Hematopoietic multipotent progenitor cell treated with erythropoietin and hydrocortisone succinate and interleukin-3 and kit ligand, for 4 days (in vitro differentiated cells): Measurements from ENCODE around the gene BTBD9.

Experiments used
- DNase-seq: peaks from one replicate; pipeline ENCODE4 v3.0.0-alpha.2; 2015

BTBD9 gene

DNA sequence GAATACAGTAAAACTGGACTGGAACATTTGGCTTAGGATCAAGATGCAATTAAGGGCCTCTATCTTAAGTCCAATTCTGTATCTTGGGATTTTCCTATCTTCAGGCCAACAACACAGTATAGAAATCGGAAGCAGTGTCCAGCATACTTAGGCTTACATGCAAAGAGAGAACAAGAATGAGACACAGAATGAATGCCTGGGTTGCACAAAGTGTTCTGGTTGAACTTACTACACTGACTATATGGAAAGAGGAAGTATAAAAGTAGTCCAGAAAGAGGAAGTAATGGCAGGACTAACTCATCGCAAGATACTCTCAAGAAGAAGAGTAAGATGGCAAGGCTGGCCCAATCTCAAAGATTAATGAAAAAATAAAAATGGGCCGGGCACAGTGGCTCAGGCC is 87.6 kb downstream of the BTBD9 start:
- DNase-seq = peak; percentile 88

DNA sequence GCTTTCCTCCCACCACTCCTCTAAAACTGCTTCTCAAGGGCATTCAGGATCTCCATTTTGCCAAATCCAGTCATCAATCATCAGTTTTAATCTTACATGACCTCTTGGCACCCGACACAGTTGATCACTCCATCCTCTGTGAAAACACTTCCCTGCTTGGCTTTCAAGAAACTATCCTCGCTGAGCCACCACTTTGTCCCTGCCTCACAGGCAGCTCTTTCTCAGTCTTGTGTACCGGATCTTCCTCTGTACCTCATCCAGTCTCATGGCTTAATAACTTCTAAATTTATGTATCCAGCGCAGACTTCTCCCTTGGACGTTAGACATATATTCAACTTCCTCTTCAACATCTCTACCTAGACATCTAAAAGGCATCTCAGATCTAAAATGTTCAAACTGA is 89.9 kb downstream of the BTBD9 start:
- no peak for DNase-seq

DNA sequence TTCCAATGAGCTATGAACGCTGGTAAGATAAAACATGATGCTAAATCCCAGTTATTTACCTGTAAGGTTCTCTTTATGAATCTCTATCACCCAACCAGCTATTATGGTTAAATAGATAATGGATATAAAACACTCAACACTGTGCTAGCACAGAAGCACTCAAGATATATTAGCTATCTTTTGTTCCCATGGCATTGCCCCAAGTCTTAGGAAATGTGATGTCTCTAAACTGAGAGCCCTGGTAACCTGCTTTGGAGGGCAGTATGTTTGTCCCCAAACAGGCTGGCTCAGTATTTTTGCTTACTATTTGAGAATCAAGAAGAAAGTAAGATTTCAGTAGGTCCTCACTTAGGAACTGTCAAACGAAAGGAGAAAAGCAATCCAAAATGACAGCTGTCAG is 90.5 kb downstream of the BTBD9 start:
- DNase-seq = no peak

DNA sequence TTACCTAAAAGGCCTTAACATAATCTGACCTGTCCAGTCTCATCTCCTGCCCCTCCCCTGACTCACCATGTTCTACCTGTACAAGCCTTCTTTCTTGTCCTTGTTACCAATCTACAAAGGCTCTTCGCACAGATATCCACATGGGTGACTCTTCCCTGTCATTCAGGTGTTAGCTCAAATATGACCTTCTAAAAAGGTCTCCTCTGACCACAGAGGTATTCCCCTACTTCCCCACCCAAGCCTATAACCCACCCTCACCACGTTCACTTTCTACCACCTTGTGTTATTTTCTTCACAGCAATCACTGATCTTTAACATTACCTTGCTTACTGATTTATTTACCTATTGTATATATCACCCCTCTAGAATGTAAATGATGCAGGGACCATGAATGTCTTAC is 96.7 kb downstream of the BTBD9 start:
- no peak for DNase-seq

DNA sequence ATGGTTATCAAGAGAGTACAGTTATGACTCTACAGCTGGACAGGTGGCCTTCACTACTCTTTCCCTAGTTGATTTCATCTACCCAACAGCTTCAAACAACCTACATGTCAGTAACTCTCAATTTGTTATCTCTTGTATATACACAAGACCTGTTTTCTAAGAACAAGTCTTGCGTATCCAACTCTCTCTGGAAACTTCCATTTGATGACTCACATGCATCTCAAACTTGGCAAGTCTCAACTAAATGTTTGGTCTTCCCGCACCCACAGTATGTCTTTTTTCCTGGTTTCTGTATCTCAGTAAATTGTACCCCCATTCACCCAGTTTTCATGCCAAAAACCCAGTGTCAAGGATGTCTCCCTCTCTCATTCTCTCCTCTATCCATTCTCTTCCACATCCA is 97.7 kb downstream of the BTBD9 start:
- DNase-seq = no peak

DNA sequence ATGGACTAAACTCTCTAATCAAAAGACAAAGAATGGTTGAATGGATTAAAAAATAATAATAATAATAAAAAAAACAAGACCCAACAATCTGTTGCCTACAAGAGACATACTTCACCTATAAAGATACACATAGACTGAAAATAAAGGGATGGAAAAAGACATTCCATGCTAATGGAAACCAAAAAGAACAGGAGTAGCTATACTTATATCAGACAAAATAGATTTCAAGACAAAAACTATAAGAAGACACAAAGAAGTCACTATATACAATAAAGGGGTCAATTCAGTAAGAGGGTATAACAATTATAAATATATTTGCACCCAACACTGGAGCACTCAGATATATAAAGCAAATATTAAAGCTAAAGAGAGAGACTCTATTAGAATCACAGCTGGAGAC is 106.7 kb downstream of the BTBD9 start:
- DNase-seq = no peak

DNA sequence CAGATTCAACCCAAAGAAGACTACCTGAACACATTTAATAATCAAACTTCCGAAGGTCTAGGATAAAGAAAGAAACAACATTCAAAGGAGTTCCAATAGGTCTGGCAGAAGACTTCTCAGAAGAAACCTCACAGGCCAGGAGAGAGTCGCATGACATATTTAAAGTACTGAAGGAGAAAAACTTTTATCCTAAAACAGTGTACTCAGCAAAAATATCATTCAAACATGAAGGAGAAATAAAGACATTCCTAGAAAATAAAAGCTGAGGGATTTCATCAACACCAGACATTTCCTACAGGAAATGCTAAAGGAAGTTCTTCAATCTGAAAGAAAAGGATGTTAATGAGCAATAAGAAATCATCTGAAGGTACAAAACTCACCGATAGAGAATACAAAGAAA is 108.6 kb downstream of the BTBD9 start:
- no peak for DNase-seq

DNA sequence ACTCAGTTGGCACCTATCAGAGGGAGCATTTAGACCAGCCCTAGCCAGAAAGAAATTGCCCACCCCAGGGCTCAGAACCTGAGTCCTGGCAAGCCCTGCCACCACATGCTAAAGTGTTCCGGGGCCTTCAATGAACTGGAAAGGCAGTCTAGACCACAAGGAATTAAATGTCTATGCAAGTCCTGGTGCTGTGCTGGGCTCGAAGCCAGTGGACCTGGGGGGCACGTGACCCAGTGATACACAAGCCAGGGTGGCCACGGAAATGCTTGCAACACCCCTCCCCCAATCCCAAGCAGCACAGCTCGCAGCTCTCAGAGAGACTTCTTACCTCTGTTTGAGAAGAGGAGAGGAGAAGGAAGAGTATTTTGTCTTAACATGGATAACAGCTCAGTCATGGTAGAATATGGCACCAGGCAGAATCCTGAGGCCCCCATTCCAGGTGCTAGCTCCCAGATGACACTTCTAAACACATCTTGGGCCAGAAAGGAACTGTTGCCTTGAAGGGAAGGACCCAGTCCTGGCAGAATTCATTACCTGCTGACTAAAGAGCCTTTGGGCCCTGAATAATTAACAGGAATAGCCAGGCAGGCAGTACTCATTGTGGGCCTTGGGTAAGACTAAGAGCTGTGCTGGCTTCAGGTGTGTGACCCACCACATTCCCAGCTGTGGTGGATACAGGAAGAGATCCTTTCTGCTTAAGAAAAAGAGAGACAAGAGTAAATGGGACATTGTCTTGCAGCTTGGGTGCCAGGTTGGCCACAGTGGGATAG is 111.3 kb downstream of the BTBD9 start:
- no peak for DNase-seq

DNA sequence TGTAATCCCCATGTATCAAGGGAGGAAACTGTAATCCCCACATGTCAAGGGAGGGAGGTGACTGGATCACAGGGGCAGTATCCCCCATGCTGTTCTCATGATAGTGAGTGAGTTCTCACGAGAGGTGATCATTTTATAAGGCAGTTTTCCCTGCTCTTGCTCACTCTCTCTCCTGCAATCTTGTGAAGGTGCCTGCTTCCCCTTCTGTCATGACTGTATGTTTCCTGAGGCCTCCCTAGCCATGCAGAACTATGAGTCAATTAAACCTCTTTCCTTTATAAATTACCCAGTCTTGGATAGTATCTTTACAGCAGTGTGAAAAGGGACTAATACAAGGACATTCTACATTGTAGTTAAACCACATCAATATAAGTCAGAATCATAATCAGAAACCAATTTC is 112.4 kb downstream of the BTBD9 start:
- no peak for DNase-seq

DNA sequence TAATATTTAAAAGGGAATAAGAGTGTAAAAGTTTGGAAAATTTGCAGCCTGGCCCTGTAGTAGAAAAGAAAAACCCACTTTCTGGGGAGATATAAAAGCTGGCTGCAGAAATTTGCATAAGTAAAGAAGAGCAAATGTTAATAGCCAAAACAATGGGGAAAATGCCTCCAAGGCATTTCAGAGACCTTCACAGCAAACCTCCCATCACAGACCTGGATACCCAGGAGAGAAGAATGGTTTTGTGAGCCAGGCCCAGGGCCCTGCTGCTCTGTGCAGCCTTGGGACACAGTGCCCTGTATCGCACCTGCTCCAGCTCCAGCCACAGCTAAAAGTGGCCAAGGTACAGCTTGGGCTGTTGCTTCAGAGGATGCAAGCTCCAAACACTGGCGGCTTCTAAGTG is 113.8 kb downstream of the BTBD9 start:
- no peak for DNase-seq

DNA sequence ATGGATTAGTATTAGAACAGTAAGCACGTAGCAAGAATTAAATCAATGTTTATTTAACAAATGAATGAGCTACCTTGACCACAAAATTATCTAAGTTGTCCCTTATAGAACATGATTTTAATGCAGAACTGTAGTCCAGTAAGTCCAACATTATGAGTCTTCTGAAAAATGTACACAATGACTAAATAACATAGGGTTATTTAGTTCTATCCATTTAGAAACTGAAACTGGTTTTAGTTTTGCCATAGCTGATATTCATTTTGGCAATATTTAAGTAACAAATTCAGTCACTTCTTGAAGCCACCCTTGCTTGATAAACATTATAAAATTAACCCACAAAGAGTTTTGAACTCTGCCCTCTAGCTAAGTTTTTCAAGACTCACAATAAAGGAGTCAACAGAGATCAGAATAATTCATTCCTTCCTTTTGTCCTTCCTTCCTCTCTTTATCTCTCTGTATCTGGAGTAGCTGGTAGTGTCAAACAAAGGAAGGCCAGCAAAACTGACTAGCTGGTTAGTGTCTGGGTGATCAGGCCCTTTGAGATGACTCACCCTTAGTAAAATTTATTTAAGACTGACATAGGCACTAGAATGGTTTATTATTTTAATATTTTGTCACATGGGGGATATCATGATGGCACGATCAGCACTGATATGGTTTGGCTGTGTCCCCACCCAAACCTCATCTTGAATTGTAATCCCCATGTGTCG is 115.1 kb downstream of the BTBD9 start:
- no peak for DNase-seq

DNA sequence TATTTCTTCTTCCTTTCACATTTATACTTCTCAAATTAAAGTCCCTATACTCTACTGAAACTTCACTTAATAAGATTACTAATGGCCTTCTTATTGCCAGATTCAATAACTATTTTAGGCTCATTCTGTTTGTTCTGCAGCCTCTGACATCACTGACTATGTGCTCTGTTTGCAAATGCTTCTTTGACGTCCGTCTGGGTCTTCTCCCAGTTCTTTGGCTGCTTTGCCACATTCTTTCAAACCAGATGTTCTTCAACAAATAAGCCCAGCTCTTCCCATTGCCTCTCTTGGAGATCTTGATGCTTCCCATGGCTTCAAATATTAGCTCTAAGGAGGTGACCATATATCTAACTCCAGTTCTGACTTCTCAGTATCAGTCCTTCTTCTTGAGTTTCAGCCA is 117.4 kb downstream of the BTBD9 start:
- DNase-seq = no peak

DNA sequence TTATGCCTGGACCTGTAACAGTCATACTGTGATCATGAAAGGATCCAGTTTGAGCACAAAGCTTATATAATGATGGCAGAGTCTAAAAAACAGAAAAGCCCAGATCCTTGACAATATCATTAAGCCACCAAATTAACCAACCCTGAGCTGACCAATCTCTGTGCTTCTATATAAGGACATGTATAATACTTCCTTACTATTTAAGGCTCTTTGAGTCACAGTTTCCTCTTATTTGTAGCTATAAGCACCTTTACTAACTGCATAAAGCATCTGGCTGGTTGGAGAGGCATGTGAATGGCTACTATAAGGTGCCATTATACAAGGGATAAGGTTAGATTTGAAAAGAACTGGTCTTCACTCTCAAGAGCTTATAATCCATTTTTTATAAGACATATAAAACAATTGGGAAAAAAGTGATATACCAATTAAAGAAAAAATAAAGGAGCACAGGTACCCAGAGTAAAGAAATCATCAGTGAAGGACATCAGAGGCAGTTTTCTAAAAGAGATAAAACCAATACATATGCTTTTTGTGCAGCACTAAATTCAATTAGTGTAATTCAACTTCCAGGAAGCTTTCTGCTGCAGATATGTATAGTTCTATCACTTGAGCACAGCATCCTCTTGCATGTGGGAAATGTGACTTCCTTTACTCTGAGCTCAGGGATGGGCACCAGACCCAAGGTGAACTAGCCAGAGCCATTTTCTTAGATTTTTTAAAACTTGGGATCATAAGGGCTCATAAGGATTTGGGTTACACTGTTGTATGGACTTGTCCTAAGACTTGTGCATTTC is 121.0 kb downstream of the BTBD9 start:
- peak; percentile 5 for DNase-seq

DNA sequence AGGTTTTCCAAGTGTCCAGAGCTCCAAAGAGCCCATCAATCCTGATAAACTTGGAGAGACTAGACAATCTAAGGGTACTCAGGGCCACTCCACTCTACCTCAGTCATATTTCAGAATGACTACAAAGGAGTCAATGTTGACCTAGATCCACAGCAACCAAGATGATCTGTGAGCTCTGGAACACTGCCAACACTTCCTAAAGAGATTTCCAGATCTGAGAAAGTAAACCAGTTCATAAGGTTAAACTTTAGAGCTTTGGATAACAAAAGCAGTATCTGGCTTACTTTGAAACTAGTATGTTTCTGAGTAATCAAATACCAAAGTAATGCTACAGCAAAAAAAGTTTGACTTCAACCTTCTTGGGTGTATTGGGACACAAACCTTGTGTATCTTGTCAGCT is 122.7 kb downstream of the BTBD9 start:
- DNase-seq = no peak

DNA sequence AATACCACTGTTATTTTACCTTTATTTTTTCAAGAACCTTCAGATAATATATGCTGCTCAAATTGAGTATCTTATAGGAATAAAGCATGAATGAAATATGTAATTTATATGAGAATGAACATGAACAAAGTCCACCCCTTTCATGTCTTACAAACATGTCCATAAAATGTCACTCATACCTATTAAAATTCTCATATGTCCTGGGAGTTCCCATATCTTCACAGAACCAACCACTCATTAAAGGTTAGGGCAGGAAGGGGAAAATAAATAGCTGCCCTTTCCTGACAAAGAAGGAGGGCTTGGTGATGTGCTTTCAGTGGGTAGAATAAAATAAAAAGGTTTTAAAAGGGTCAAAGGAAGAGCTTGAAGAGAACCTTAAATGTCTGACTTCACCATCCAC is 125.3 kb downstream of the BTBD9 start:
- no peak for DNase-seq

DNA sequence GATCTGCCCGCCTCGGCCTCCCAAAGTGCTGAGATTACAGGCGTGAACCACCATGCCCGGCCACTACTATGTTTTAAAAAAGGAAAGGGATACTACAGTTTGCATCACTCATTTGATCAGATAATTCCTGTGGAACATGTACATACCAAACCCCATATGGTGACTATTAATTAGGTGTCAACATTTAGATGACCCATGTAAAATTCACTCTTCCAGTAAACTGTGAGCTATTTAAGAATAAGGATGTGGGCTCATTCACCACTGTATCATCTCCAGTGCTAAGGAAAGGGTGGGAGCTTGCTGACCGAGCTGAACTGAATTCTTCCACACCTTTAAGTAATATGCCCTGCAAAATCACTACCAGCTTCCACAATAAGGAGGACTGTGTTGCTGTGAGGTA is 127.5 kb downstream of the BTBD9 start:
- DNase-seq = no peak

DNA sequence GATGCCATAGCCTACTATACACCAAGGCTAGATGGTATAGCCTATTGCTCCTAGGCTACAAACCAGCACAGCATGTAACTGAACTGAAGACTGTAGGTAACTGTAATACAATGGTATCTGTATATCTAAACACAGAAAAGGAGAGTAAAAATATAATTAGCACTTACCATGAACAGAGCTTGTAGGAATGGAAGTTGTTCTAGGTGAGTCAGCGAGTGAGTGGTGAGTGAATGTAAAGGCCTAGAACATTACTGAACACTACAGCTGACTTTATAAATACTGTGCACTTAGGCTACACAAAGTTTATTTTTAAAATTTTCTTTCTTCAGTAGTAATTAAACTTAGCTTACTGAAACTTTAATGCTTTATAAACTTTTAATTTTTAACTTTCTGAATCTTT is 129.5 kb downstream of the BTBD9 start:
- no peak for DNase-seq

DNA sequence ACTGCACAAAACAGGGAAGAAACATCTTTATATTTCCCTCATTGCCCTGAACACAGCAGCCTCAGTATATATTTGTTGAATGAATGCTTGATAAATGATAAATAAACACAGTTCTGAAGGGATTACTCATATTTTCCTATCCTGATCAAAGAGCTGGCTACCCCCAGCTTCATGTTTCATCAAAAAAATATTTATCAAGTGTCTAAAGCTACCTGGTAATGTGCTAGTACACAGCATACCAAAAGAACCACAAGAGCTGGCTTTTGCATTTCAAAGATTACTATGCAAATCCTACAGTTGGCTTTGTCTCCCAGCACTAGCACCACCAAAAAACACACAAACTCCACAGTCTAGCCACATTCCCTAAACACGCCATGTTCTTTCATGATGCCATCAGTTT is 130.0 kb downstream of the BTBD9 start:
- DNase-seq = no peak

DNA sequence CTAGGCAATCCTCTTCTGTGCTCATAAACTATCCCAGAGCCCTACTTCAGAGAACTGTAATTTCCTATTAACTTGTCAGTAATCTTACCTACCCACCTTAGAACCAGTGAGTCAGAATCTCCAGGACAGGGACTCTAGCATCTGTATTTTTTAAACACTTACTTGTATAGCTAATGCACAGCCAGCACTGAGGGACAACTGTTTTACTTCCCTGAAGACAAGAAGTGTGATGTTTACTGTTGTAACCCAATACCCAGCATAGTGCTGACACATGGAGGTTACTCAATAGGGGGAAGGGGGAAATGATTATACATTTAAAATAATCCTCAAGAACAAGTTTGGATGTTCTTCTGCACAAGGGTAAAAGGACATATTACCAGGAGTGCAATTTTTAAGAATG is 130.8 kb downstream of the BTBD9 start:
- DNase-seq = peak; percentile 49

DNA sequence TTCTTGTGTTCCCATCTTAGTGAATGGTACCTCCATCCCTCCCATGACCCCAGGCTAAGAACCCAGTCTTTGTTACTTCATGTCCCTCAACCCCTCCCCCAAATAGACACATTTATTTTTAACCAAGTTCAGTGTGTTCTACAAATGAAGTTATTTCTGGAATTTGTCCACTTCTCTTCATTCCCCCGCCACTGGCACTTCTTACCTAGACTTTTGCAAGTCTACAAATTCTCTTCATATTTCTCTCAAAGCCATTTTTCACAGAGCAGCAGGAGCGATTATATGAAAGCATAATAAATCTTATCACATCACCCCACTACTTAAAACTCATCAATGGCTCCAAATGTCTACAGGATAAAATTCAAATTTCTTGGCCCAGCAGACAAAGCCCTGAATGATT is 131.4 kb downstream of the BTBD9 start:
- no peak for DNase-seq

DNA sequence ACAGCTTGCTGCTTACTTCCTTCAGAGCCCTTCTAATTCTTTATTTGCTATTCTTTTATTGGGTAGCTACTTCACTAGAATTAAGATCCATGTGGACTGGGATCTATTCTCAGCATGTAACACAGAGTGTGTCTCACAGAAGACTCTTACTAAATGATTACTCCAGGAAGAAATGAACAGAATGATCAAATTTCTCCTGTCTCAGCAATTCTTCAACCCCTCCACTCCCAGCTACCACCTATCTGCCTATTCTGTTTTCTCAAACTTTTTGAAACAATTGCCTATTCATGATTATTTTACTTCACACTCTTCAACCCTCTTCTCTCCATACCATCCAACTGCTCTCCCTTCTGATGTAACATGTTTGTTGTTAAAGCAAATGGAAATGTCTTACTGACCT is 132.6 kb downstream of the BTBD9 start:
- DNase-seq = no peak

DNA sequence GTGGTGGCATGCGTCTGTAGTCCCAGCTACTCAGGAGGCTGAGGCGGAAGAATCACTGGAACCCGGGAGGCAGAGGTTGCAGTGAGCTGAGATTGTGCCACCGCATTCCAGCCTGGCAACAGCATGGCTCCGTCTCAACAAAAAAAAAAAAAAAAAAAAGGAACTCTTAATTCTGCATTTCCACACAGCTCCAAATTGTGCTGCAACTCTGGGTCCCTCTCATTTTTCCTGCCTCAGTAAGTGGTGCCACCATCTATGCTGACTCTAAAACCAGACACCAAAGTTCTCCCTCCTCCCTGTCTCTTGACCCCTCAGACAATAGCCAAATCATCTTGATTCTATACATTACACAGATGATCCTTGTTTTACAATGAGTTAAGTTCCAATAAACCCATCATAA is 133.9 kb downstream of the BTBD9 start:
- no peak for DNase-seq

DNA sequence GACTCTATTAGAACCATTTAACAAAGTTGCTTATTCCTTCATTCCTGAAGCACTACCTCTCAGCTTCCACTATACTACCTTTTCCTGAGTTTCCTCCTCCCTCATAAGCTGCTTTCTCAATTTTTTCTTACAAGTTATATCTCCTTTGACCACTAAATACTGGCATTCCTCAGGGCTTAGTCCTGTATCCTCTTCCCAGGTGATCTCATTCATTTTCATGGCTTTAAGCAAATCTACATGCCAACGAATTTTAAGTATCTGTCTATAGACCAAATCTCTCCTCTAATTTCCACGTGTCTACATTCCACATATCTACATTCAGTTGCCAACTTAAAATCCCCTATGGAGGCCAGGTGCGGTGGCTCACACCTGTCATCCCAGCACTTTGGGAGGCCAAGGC is 134.7 kb downstream of the BTBD9 start:
- no peak for DNase-seq
